ENCODE results near the gene MORC2.

Gene MORC2

DNA sequence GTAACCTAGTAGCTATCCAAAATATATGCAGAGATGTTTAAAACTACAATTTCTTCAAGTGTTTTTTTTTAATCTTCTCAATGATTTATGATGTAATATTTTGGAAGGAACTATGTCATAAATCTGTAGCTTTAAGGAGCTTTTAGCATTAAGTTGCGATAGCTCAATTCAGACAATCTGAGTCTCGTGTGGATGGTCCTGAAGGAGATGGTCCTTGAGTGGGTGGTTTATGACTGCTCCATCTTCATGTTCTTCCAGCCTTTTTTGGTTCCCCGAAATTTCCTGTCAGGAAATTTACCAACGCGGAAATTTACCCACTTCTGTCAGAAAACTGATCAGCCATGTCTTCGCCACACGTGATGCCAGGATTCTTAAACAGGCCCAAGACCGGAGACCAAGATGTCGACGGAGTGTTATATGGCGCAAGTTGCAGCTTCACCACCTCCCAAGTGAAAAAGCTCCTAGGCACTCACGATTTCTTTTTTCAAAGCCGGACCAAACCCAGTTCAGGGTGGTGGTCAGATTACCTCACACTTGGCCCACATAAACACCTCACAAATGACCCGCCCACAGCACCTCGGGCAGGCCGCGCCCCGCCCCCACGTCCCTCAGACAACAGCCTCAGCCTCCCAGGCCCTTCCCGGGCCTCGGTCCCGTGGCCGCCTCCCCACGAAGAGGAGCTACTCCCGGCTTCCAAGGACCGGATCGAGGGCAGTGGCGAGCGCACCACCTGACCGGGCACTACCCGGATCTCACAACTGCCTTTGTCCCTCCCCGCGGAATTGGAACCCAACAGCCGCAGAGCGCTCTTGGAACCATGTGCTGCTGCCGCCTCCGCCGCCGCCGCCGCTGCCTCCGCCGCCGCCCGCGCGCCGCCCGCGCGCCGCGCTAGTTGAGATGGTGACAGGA lies at the start of gene MORC2:
MORC2 (minus strand) TSS at position 760 of the 909 bp plus-strand sequence. CDS start 885 bp downstream, outside the sequence.
- peak in 1 of 14 donors; percentile 75 for DNase-seq

GRCh38 chr22:31005535-31005934 lies 37.0 kb upstream of the MORC2 start:
- DNase-seq, result no peak

GRCh38 chr22:31001124-31001770 lies 32.7 kb upstream of the MORC2 start:
- DNase-seq, result no peak

- no peak for DNase-seq
Measured at GRCh38 chr22:30998329-30998728, 29.8 kb upstream of the MORC2 start.

- no peak for DNase-seq
Measured at GRCh38 chr22:30996462-30996861, 27.9 kb upstream of the MORC2 start.

- no peak for DNase-seq
Measured at GRCh38 chr22:30994960-30995359, 26.4 kb upstream of the MORC2 start.

- DNase-seq, result no peak
Measured at GRCh38 chr22:30992565-30992964, 24.0 kb upstream of the MORC2 start.

DNA sequence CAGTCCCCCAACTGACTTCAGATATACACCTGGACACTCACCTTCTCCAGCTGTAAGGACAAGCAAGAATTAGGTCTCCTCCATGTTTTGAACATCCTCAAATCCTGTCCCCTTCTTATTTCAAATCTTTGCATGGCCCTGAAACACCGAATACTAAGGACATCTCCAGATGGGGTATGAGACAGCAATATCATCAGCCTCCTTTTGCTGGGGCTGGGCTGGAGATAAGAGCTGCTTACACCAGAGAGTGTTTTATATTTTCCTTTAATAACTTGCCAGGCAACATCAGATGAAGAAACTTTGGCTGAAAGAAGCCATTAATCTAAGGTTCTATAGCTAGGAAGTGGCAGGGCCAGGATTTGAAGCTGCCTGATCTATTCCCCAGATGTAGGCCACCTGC lies 22.1 kb upstream of the MORC2 start:
- no peak for DNase-seq

- no peak for DNase-seq
Measured at GRCh38 chr22:30989474-30989873, 20.9 kb upstream of the MORC2 start.

DNA sequence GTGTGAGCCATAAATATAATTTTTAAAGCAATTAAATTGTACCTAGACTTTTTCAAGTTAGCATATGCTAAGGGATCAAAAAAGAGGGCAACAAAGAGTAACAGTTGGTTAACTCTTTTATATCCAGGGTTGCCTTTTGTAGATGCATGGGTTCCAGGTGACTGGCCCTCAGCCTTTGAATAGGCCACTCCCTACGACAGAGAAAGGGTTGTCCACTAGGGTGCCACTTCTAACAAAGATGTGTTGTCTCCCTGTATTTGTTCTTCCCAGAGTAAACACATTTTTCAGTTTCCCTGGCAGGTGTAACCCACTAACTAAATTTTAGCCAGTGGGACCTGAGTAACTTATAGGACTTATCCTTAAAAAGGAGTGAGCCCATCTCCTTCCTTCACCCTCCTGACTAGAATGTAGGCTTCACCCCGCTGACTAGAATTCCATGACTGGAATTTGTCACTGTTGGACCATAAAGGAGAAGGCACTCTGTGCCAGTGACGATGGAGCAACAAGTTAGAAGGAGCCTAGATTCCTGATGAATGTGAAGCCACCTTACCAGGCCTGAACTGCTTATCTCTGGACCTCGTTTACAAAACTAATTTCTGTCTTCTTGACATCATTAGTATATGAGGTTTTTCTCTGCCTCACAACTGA lies 17.1 kb upstream of the MORC2 start:
- no peak for DNase-seq

- DNase-seq, result no peak
Measured at GRCh38 chr22:30984317-30984716, 15.7 kb upstream of the MORC2 start.

DNA sequence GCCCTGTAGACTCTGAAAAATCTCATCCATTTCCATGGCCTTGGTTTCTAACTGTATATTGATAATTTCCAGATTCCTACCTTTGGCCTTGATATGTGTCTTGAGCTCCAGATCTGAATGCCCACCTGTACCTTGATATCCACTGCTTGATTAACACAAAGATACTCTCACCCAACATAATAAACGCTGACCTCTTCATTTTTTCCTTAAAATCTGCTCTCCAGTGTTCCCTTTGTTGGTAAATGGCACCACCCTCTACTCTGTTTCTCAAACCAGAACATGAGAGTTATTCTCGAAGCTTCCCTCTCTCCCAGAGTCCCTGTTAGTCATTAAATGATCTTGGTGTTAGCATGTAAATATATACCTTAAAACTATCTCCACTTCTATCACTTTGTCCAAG lies 13.9 kb upstream of the MORC2 start:
- DNase-seq, result no peak

GRCh38 chr22:30979932-30980331 lies 11.4 kb upstream of the MORC2 start:
- no peak for DNase-seq

DNA sequence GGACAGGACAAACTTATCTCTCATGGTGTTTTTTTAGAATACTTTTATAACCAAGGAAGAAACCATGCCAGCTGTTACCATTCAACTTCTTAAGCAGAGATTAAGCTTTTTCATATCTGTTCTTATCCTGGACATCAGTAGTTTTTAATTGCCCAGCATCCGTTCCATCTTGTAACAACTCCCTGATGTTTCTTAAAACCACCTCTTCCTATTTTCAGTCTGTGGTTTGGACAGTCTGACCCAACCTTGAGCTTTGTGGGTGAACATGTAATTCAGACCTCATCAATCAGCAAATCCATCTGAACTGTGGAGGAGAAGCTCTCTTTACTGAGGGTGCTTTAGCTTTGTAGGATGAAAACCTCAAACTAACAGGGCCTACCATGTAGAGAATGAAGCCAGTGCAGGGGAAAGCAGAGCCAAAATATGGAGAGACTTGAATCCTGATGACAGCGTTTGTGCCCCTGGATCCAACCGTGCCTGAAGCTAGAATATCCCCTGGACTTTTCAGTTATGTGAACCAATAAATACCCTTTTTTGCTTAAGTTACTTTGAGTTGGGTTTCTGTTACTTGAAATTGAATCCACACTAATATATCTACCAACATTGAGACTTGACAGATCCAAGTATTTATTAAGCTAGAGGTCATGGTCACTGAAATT lies 9.9 kb upstream of the MORC2 start:
- DNase-seq, result no peak

DNA sequence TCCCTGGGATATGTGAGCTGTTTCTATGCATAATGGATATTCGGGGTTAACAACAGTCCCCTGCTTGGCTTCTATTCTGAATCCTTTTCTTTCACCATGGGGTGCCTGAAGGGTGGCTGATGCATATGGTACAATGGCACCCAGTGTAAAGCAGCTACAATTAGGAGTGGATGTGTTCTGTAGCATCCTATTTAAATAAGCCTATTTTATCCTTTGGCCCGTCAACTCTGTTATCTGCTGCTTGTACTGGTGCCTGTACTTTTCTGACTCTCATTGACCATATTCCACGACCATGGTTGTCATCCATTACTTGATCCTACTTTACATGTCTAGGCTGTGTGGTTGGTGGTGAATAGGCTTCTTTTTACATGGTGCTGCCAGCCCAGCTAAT lies 1.8 kb upstream of the MORC2 start:
- DNase-seq, result no peak

- peak in 4 of 14 donors; percentile 27 to 58 (median 27) for DNase-seq
Measured at GRCh38 chr22:30969532-30970355, 1.2 kb upstream of the MORC2 start.

DNA sequence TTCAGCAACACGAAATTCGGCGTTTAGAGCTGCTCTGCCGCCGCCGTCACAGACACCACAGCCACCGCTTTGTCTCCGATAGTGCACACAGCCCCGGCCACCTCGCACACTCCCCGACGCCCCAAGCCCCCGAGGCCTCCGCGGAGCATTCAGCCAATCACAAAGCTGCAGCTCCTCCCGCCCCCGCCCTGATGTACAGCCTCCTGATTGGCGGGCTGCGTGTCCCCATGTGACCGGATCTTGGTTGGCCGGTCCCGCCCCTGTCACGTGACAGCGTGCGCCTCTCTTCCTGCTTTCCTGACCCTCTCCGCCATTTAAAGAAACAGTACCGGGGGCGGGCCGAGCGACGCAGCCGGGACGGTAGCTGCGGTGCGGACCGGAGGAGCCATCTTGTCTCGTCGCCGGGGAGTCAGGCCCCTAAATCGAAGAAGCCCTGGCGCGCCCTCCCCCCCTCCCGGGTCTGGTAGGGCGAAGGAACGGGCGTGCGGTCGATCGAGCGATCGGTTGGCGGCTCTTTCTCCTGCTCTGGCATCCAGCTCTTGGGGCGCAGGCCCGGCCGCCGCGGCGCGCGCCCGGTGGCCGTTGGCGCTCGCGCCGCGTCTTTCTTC lies 454 bp upstream of the MORC2 start, which contains the start of gene TUG1:
TUG1 (plus strand) TSS at position 342 of the 608 bp plus-strand sequence.
- DNase-seq, result peak; percentile 90 to 99 (median 96)

GRCh38 chr22:30964858-30965257 lies 3.7 kb downstream of the MORC2 start:
- DNase-seq, result no peak

DNA sequence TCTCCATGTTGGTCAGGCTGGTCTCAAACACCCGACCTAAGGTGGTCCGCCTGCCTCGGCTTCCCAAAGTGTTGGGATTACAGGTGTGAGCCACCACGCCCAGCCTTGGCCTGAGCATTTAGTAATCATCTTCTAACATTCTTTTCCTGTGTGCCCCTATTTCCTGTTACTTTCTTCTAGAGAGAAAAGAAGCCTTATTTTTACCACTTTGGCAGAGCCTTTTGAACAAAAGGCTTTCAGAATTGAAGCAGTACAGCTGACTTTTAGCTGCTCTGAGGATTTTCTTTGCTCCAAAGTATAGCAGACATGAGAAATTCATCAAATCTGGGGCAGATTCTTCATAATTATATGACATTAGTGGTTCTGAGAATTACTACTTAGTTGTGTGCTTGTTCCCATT lies 13.4 kb downstream of the MORC2 start:
- no peak for DNase-seq

DNA sequence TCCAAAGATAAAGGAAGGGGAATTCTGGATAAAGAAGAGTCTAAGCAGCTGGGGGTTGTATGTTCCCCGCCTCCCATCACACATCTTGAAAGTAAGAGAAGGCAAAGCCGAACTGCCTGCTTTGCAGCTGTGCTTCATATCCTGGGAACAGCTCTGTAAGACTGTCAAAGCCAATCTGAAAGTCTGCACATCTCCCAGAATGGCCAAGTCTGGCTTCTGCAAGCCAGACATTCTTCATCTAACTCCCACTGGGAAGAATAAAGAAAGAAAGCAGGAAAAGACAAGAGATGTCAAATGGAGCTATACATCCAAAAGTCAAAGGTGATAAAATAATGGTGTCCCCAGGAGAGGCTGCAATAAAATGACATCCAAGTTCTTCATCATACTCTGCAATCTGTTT lies 15.4 kb downstream of the MORC2 start:
- no peak for DNase-seq

DNA sequence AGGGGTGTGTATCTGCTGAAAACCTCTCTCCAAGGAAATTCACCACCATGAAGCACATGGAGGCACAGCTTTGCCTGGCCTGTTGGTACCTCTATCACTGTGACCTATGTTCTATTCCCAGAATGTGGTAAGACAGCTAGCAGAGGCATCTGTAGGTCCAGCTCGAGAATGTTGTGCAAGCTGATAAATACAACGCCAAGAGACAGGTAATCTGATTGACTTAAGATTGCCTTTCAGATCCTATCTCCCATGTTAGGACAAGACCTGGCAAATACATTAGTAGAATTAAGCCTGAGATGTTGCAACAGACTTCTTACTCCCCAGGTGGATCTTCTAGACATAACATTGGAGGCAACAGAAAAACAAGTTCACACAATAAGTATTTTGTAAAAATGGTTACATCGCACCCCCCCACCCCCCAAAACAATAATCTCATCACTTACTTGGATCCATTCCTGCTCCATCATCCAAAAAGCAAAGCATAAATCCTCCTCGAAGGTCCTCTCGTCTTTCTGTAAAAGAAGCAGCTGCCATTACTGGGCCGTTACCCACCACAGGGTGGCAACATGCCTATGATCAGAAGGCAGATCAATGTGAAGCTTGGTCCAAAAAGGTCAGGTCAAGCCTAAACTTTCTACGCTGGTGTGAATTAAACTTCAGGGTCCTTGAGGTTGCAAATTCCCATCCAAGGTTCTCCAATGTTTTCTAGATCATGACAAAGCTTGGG lies 18.5 kb downstream of the MORC2 start:
- DNase-seq, result no peak
